HL-60 (cell line): ENCODE results near the gene PTPN23.

Experiments
- DNase-seq, 2 experiments: peaks; one replicate each; pipeline ENCODE4 v3.0.0-alpha.2; 2010 to 2020; ENCODE audit warnings: low read depth in 1 of 2, low spot score in 1 of 2
- H3K27ac ChIP-seq: fragments of 250-450 bp; sonication (Bioruptor Pico); replicated peaks from 2 replicates; pipeline ENCODE4 v1.5.1; 2020; ENCODE audit warnings: mild to moderate bottlenecking, moderate library complexity
- H3K27me3 ChIP-seq: fragments of 250-450 bp; sonication (Bioruptor Pico); 2 replicates; pipeline ENCODE4 v1.5.1; 2021; ENCODE audit warnings: mild to moderate bottlenecking, moderate library complexity; ENCODE audit not compliant: insufficient read depth, poor library complexity, severe bottlenecking
- H3K4me3 ChIP-seq: replicated peaks from 2 replicates; pipeline ENCODE4 v1.5.1; 2011; ENCODE audit warnings: mild to moderate bottlenecking, control low read depth, low read length; ENCODE audit not compliant: insufficient read depth
- CTCF ChIP-seq: IDR thresholded peaks from one replicate; pipeline ENCODE4 v1.5.1; 2011; ENCODE audit warnings: low read length, control low read depth, inconsistent platforms; ENCODE audit not compliant: insufficient read depth
- GABPA ChIP-seq: IDR thresholded peaks from 2 replicates; pipeline ENCODE4 v1.6.1; 2012; ENCODE audit warnings: low read depth
- POLR2AphosphoS5 ChIP-seq: IDR thresholded peaks from 2 replicates; pipeline ENCODE4 v1.6.1; 2012; ENCODE audit warnings: low read depth
- SPI1 ChIP-seq: IDR thresholded peaks from 2 replicates; pipeline ENCODE4 v1.6.1; 2012; ENCODE audit warnings: low read depth, mild to moderate bottlenecking, borderline replicate concordance
- TF ChIP-seq, protein P1 (sequence below): IDR thresholded peaks from 2 replicates; pipeline ENCODE4 v1.6.1; 2012; ENCODE audit warnings: low read depth; ENCODE audit not compliant: insufficient replicate concordance

The PTPN23 gene

GRCh38 chr3:47398228-47398627, 17.4 kb downstream of the PTPN23 start:
- H3K4me3 ChIP-seq, result no peak overlapping the region
- TF ChIP-seq POLR2AphosphoS5, result no peak
- no peak for TF ChIP-seq GABPA
- no peak for TF ChIP-seq SPI1
- TF ChIP-seq CTCF, result no peak
- TF ChIP-seq, protein P1, sequence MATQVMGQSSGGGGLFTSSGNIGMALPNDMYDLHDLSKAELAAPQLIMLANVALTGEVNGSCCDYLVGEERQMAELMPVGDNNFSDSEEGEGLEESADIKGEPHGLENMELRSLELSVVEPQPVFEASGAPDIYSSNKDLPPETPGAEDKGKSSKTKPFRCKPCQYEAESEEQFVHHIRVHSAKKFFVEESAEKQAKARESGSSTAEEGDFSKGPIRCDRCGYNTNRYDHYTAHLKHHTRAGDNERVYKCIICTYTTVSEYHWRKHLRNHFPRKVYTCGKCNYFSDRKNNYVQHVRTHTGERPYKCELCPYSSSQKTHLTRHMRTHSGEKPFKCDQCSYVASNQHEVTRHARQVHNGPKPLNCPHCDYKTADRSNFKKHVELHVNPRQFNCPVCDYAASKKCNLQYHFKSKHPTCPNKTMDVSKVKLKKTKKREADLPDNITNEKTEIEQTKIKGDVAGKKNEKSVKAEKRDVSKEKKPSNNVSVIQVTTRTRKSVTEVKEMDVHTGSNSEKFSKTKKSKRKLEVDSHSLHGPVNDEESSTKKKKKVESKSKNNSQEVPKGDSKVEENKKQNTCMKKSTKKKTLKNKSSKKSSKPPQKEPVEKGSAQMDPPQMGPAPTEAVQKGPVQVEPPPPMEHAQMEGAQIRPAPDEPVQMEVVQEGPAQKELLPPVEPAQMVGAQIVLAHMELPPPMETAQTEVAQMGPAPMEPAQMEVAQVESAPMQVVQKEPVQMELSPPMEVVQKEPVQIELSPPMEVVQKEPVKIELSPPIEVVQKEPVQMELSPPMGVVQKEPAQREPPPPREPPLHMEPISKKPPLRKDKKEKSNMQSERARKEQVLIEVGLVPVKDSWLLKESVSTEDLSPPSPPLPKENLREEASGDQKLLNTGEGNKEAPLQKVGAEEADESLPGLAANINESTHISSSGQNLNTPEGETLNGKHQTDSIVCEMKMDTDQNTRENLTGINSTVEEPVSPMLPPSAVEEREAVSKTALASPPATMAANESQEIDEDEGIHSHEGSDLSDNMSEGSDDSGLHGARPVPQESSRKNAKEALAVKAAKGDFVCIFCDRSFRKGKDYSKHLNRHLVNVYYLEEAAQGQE, result no peak
- DNase-seq, result no peak
- no peaks in the 10 kb centered on the region for H3K27me3 ChIP-seq
- H3K27ac ChIP-seq, result no peak overlapping the region

GRCh38 chr3:47399016-47399415, 18.2 kb downstream of the PTPN23 start:
- H3K27ac ChIP-seq, result no peak overlapping the region
- DNase-seq, result no peak
- no peak overlapping the region for H3K4me3 ChIP-seq
- H3K27me3 ChIP-seq, result no peaks in the 10 kb centered on the region
- TF ChIP-seq CTCF (no peak), SPI1 (no peak)
- TF ChIP-seq, protein P1, result no peak

GRCh38 chr3:47399531-47400270, 18.9 kb downstream of the PTPN23 start:
- peak in 1 of 2 experiments; percentile 41 for DNase-seq
- Histone ChIP-seq H3K4me3 (no peak overlapping the region), H3K27ac (no peak overlapping the region), H3K27me3 (no peaks in the 10 kb centered on the region)
- TF ChIP-seq SPI1 (peak; percentile 87), CTCF (no peak)

DNA sequence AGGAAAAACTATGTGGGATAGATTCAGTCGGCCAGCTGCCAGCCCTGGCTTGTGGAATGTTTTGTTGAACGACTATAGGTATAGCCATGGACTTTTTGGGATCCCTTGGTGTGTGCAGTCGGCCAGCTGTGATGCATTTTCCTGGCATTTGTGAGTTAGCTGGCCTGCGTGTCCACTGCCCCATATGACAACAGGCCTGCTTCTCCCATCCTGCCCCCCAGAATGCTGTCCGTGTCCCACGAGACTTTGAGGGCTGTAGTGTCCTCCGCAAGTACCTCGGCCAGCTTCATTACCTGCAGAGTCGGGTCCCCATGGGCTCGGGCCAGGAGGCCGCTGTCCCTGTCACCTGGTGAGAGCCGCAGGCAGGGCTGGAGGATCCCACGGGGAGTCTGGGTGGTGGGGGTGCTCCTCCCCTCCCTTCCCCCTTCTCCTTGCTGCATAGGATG, 23.6 kb downstream of the PTPN23 start:
- TF ChIP-seq SPI1 (no peak), GABPA (no peak), POLR2AphosphoS5 (no peak), CTCF (no peak)
- TF ChIP-seq, protein P1, result no peak
- no peak for DNase-seq
- H3K27ac ChIP-seq, result no peak overlapping the region
- H3K4me3 ChIP-seq, result no peak overlapping the region
- no peaks in the 10 kb centered on the region for H3K27me3 ChIP-seq
